ENCODE measurements around the gene GCAT. TPM values are rescaled to one million over a fixed set of nuclear protein-coding genes. Genes with fewer than 3 reads are reported as not detected.

Gene GCAT
- total and polyA plus RNA-seq, 2 of the 13 experiments (the other 11 are each of a cell fraction or from before 2014, with no cell fraction given), result 28.0 to 50.3 TPM

DNA sequence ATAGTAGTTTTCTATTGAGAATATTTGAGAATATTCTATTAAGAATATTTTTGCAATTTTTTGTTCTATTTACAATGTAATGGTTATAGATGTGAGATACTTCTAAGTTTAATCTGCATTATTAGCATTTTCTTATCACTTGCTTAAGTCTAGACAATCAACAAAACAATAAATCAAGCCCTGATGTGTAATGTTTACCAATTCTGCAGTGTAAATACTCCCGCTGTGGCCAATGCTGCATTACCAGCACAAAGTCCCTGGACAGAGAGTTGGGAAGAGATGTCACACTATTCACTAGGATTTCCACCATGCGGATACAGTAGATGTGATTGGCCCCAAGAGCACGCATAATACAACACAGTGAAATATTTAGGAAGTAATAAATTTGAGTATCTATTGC, 47.6 kb upstream of the GCAT start (continued):
- TF ChIP-seq, protein P1, sequence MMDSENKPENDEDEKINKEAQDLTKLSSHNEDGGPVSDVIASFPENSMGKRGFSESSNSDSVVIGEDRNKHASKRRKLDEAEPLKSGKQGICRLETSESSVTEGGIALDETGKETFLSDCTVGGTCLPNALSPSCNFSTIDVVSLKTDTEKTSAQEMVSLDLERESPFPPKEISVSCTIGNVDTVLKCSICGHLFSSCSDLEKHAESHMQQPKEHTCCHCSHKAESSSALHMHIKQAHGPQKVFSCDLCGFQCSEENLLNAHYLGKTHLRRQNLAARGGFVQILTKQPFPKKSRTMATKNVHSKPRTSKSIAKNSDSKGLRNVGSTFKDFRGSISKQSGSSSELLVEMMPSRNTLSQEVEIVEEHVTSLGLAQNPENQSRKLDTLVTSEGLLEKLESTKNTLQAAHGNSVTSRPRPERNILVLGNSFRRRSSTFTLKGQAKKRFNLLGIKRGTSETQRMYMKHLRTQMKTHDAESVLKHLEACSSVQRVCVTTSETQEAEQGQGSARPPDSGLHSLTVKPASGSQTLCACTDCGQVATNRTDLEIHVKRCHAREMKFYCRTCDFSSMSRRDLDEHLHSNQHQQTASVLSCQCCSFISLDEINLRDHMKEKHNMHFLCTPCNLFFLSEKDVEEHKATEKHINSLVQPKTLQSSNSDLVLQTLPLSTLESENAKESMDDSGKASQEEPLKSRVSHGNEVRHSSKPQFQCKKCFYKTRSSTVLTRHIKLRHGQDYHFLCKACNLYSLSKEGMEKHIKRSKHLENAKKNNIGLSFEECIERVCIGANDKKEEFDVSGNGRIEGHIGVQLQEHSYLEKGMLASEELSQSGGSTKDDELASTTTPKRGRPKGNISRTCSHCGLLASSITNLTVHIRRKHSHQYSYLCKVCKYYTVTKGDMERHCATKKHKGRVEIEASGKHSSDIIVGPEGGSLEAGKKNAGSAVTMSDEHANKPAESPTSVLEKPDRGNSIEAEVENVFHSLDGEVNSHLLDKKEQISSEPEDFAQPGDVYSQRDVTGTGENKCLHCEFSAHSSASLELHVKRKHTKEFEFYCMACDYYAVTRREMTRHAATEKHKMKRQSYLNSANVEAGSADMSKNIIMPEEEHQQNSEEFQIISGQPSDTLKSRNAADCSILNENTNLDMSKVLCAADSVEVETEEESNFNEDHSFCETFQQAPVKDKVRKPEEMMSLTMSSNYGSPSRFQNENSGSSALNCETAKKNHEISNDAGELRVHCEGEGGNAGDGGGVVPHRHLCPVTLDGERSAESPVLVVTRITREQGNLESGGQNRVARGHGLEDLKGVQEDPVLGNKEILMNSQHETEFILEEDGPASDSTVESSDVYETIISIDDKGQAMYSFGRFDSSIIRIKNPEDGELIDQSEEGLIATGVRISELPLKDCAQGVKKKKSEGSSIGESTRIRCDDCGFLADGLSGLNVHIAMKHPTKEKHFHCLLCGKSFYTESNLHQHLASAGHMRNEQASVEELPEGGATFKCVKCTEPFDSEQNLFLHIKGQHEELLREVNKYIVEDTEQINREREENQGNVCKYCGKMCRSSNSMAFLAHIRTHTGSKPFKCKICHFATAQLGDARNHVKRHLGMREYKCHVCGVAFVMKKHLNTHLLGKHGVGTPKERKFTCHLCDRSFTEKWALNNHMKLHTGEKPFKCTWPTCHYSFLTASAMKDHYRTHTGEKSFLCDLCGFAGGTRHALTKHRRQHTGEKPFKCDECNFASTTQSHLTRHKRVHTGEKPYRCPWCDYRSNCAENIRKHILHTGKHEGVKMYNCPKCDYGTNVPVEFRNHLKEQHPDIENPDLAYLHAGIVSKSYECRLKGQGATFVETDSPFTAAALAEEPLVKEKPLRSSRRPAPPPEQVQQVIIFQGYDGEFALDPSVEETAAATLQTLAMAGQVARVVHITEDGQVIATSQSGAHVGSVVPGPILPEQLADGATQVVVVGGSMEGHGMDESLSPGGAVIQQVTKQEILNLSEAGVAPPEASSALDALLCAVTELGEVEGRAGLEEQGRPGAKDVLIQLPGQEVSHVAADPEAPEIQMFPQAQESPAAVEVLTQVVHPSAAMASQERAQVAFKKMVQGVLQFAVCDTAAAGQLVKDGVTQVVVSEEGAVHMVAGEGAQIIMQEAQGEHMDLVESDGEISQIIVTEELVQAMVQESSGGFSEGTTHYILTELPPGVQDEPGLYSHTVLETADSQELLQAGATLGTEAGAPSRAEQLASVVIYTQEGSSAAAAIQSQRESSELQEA (CRISPR knock-in tag; IDR thresholded peaks at IDR 0.05; ENCODE audit: not compliant biosample characterization), result no peak
- no peak for TF ChIP-seq ZNF605 (CRISPR knock-in tag; IDR thresholded peaks at IDR 0.05)
- no peak for TF ChIP-seq NFE2 (CRISPR knock-in tag; IDR thresholded peaks at IDR 0.05)
- 0 out of 2 replicates have a peak, but pooled peaks have one; percentile 19 for TF ChIP-seq GATAD1 (CRISPR knock-in tag; IDR thresholded peaks at IDR 0.05)
- no peak for TF ChIP-seq SRF (IDR thresholded peaks at IDR 0.05; ENCODE audit: low read depth, low read length)
- no peak for TF ChIP-seq EED (CRISPR knock-in tag; IDR thresholded peaks at IDR 0.05)
- no peak for TF ChIP-seq STAT5B (CRISPR knock-in tag; IDR thresholded peaks at IDR 0.05)
- TF ChIP-seq, protein P2, sequence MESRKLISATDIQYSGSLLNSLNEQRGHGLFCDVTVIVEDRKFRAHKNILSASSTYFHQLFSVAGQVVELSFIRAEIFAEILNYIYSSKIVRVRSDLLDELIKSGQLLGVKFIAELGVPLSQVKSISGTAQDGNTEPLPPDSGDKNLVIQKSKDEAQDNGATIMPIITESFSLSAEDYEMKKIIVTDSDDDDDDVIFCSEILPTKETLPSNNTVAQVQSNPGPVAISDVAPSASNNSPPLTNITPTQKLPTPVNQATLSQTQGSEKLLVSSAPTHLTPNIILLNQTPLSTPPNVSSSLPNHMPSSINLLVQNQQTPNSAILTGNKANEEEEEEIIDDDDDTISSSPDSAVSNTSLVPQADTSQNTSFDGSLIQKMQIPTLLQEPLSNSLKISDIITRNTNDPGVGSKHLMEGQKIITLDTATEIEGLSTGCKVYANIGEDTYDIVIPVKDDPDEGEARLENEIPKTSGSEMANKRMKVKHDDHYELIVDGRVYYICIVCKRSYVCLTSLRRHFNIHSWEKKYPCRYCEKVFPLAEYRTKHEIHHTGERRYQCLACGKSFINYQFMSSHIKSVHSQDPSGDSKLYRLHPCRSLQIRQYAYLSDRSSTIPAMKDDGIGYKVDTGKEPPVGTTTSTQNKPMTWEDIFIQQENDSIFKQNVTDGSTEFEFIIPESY (CRISPR knock-in tag; IDR thresholded peaks at IDR 0.05), result peak; percentile 26; the same call in 1 of the 2 replicates
- no peak for TF ChIP-seq AKAP8 (CRISPR knock-in tag; IDR thresholded peaks at IDR 0.05)
- peak; percentile 86; the same call in 1 of the 2 replicates for TF ChIP-seq SOX5 (CRISPR knock-in tag; IDR thresholded peaks at IDR 0.05; ENCODE audit: borderline replicate concordance)
- peak; percentile 73; the same call in 1 of the 2 replicates for TF ChIP-seq FOXK1 (CRISPR knock-in tag; IDR thresholded peaks at IDR 0.05; ENCODE audit: borderline replicate concordance, low read depth)
- TF ChIP-seq, protein P3, sequence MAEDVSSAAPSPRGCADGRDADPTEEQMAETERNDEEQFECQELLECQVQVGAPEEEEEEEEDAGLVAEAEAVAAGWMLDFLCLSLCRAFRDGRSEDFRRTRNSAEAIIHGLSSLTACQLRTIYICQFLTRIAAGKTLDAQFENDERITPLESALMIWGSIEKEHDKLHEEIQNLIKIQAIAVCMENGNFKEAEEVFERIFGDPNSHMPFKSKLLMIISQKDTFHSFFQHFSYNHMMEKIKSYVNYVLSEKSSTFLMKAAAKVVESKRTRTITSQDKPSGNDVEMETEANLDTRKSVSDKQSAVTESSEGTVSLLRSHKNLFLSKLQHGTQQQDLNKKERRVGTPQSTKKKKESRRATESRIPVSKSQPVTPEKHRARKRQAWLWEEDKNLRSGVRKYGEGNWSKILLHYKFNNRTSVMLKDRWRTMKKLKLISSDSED (CRISPR knock-in tag; IDR thresholded peaks at IDR 0.05), result no peak
- TF ChIP-seq IRF2 (CRISPR knock-in tag; IDR thresholded peaks at IDR 0.05), result 0 out of 2 replicates have a peak, but pooled peaks have one; percentile 36
- TF ChIP-seq POGZ (CRISPR knock-in tag; IDR thresholded peaks at IDR 0.05), result no peak
- no peak for TF ChIP-seq TCF7L2 (IDR thresholded peaks at IDR 0.05; ENCODE audit: low read depth, low read length)
- no peak for TF ChIP-seq RFX3 (CRISPR knock-in tag; IDR thresholded peaks at IDR 0.05)
- no peak for TF ChIP-seq SOX13 (IDR thresholded peaks at IDR 0.05)
- peak in 1 of 2 experiments; percentile 84; a peak in 2 of 4 replicates for TF ChIP-seq SOX13 (CRISPR knock-in tag; conservative IDR thresholded peaks at IDR 0.05 in 1 of 2, IDR thresholded peaks at IDR 0.05 in 1 of 2)
- 0 out of 2 replicates have a peak, but pooled peaks have one; percentile 26 for TF ChIP-seq RCOR2 (CRISPR knock-in tag; IDR thresholded peaks at IDR 0.05)
- no peak for TF ChIP-seq NFIB (CRISPR knock-in tag; IDR thresholded peaks at IDR 0.05; ENCODE audit: borderline replicate concordance)
- TF ChIP-seq MED8 (CRISPR knock-in tag; IDR thresholded peaks at IDR 0.05; ENCODE audit: insufficient replicate concordance), result no peak
